ENCODE results near the gene VAMP8.

- TF ChIP-seq ZFX (IDR thresholded peaks at IDR 0.05) (peak; percentile 79), CTCF (conservative IDR thresholded peaks at IDR 0.05) (no peak)
Measured at GRCh38 chr2:85611705-85612587, 34.6 kb downstream of the VAMP8 start, which contains the start of gene C2orf68.
